Muscle of arm (tissue), 12 donors: ENCODE results near the gene RNF151. TPM values are rescaled to one million over a fixed set of nuclear protein-coding genes. Genes with fewer than 3 reads are reported as not detected.
"Not testable (repeated sequence)": the region's sequence is repeated elsewhere in the genome, so short reads cannot be mapped to it uniquely, and the experiment has no call there.

ENCODE experiments used
- DNase-seq: peaks from one replicate; pipeline ENCODE4 v3.0.0-alpha.2; 2013
- polyA plus RNA-seq, 12 donors: library from polyadenylated mRNA; unstranded; fragments of 120-200 nt; gene quantifications; one replicate each; pipeline ENCODE4 v1.2.1, GENCODE V29; 2013; ENCODE audit not compliant: insufficient read length in 12 of 12

Gene RNF151
- polyA plus RNA-seq, 12 donors: not detected

- DNase-seq: peak; percentile 94
Measured at GRCh38 chr16:1959269-1960039, 7.2 kb upstream of the RNF151 start, which contains the start of gene NDUFB10. Gene NDUFB10 (plus strand): TSS chr16:1959538. CDS start chr16:1959625, 87 bp downstream.

- DNase-seq: no peak
Measured at GRCh38 chr16:1960665-1961630, 5.7 kb upstream of the RNF151 start.

- DNase-seq: no peak
Measured at GRCh38 chr16:1961651-1962067, 5.0 kb upstream of the RNF151 start.

GRCh38 chr16:1962161-1963153 is 4.2 kb upstream of the RNF151 start:
- not testable (repeated sequence) for DNase-seq

- DNase-seq: no peak
Measured at GRCh38 chr16:1963806-1964505, 2.7 kb upstream of the RNF151 start.

GRCh38 chr16:1964506-1965395 is 1.9 kb upstream of the RNF151 start, which contains the start of gene RPS2:
Gene RPS2 (minus strand): TSS chr16:1964826. CDS start chr16:1964625, 201 bp downstream.
- DNase-seq: peak; percentile 99

GRCh38 chr16:1965396-1966001 is 1.2 kb upstream of the RNF151 start:
- DNase-seq: no peak

- DNase-seq: no peak
Measured at GRCh38 chr16:1968146-1968953, 1.7 kb downstream of the RNF151 start.

GRCh38 chr16:1971796-1972489 is 5.3 kb downstream of the RNF151 start, which contains the start of gene TBL3:
Gene TBL3 (plus strand): TSS chr16:1972053. CDS start chr16:1972165, 112 bp downstream.
- DNase-seq: peak; percentile 96

- DNase-seq: no peak
Measured at GRCh38 chr16:1972490-1972877, 5.8 kb downstream of the RNF151 start.

- no peak for DNase-seq
Measured at GRCh38 chr16:1973461-1974156, 7.0 kb downstream of the RNF151 start.

GRCh38 chr16:1974157-1975070 is 7.8 kb downstream of the RNF151 start:
- DNase-seq: no peak

- DNase-seq: no peak
Measured at GRCh38 chr16:1975432-1976215, 9.0 kb downstream of the RNF151 start.

GRCh38 chr16:1976216-1976520 is 9.5 kb downstream of the RNF151 start:
- DNase-seq: no peak
